Trophoblast cell (in vitro differentiated cells and primary cell): Measurements from ENCODE around the gene TACC2. TPM values are rescaled to one million over a fixed set of nuclear protein-coding genes. Genes with fewer than 3 reads are reported as not detected.

Experiments used
- DNase-seq, 2 donors: peaks; one replicate each; pipeline ENCODE4 v3.0.0-alpha.2; 2016
- H2AFZ ChIP-seq: 2 replicates; pipeline ENCODE4 v1.6.1; 2013; ENCODE audit warnings: low read length, moderate library complexity, mild to moderate bottlenecking; ENCODE audit not compliant: insufficient read depth, poor library complexity
- H2AK5ac ChIP-seq: 2 replicates; pipeline ENCODE4 v1.6.1; 2013; ENCODE audit warnings: mild to moderate bottlenecking, low read length
- H2BK120ac ChIP-seq: 2 replicates; pipeline ENCODE4 v1.6.1; 2013; ENCODE audit warnings: low read length, mild to moderate bottlenecking, moderate library complexity; ENCODE audit not compliant: insufficient read depth, poor library complexity
- H2BK12ac ChIP-seq: 2 replicates; pipeline ENCODE4 v1.6.1; 2013; ENCODE audit warnings: mild to moderate bottlenecking, low read length, moderate library complexity
- H2BK5ac ChIP-seq: 2 replicates; pipeline ENCODE4 v1.6.1; 2013; ENCODE audit warnings: low read length, low read depth, moderate library complexity, mild to moderate bottlenecking; ENCODE audit not compliant: poor library complexity
- H3K14ac ChIP-seq: 2 replicates; pipeline ENCODE4 v1.6.1; 2013; ENCODE audit warnings: mild to moderate bottlenecking, low read length
- H3K18ac ChIP-seq: 2 replicates; pipeline ENCODE4 v1.6.1; 2013; ENCODE audit warnings: mild to moderate bottlenecking, low read length
- H3K23ac ChIP-seq: 2 replicates; pipeline ENCODE4 v1.6.1; 2013; ENCODE audit warnings: low read length
- H3K27ac ChIP-seq: 2 replicates; pipeline ENCODE4 v1.5.1; 2013; ENCODE audit warnings: low read depth, mild to moderate bottlenecking, inconsistent platforms, low read length, moderate library complexity
- H3K27me3 ChIP-seq: 2 replicates; pipeline ENCODE4 v1.6.1; 2013; ENCODE audit warnings: inconsistent platforms, mild to moderate bottlenecking, low read length, moderate library complexity; ENCODE audit not compliant: insufficient read depth
- H3K36me3 ChIP-seq, 2 experiments: 1 replicate in 1 of 2; 2 replicates in 1 of 2; pipeline ENCODE4 v1.6.1; 2013; ENCODE audit warnings: low read length in 2 of 2, mild to moderate bottlenecking in 2 of 2, moderate library complexity in 1 of 2; ENCODE audit not compliant: insufficient read depth in 2 of 2, control insufficient read depth in 1 of 2
- H3K4ac ChIP-seq: 2 replicates; pipeline ENCODE4 v1.6.1; 2013; ENCODE audit warnings: low read depth, mild to moderate bottlenecking, low read length, moderate library complexity
- H3K4me1 ChIP-seq, 2 experiments: 1 replicate in 1 of 2; 2 replicates in 1 of 2; pipeline ENCODE4 v1.6.1; 2013; ENCODE audit warnings: low read length in 2 of 2, mild to moderate bottlenecking in 2 of 2, moderate library complexity in 1 of 2; ENCODE audit not compliant: insufficient read depth in 2 of 2, control insufficient read depth in 1 of 2
- H3K4me2 ChIP-seq: 2 replicates; pipeline ENCODE4 v1.6.1; 2013; ENCODE audit warnings: inconsistent platforms, mild to moderate bottlenecking, low read length, moderate library complexity
- H3K4me3 ChIP-seq: 2 replicates; pipeline ENCODE4 v1.5.1; 2013; ENCODE audit warnings: mild to moderate bottlenecking, low read depth, low read length, inconsistent platforms
- H3K79me1 ChIP-seq: one replicate; pipeline ENCODE4 v1.6.1; 2013; ENCODE audit warnings: low read length
- H3K79me2 ChIP-seq: 2 replicates; pipeline ENCODE4 v1.6.1; 2013; ENCODE audit warnings: low read length, mild to moderate bottlenecking; ENCODE audit not compliant: control insufficient read depth, insufficient read depth, poor library complexity
- H3K9ac ChIP-seq: 2 replicates; pipeline ENCODE4 v1.6.1; 2013; ENCODE audit warnings: mild to moderate bottlenecking, low read length
- H3K9me3 ChIP-seq: 2 replicates; pipeline ENCODE4 v1.6.1; 2013; ENCODE audit warnings: low read depth, mild to moderate bottlenecking, control low read depth, inconsistent platforms, low read length; ENCODE audit not compliant: insufficient read depth
- H4K12ac ChIP-seq: 2 replicates; pipeline ENCODE4 v1.6.1; 2013; ENCODE audit warnings: low read depth, mild to moderate bottlenecking, low read length, moderate library complexity
- H4K8ac ChIP-seq: 2 replicates; pipeline ENCODE4 v1.6.1; 2013; ENCODE audit warnings: low read depth, mild to moderate bottlenecking, low read length, moderate library complexity
- H4K91ac ChIP-seq: one replicate; pipeline ENCODE4 v1.6.1; 2013; ENCODE audit warnings: low read depth, mild to moderate bottlenecking, low read length, moderate library complexity
- WGBS: extraction: QIAGEN DNeasy Blood & Tissue Kit; methylation state at CpG from one replicate; pipeline ENCODE4 v1.1.7; 2013; ENCODE audit warnings: missing lambda C conversion rate; ENCODE audit not compliant: insufficient read length, insufficient coverage; ENCODE audit errors: extremely low coverage; 5-methylcytosine and 5-hydroxymethylcytosine counted together
- polyA plus RNA-seq: library from polyadenylated mRNA; stranded (reverse); fragments of 200-250 nt; gene quantifications from 2 replicates; pipeline ENCODE4 v1.2.3, GENCODE V29; 2013

The TACC2 gene, protein sequence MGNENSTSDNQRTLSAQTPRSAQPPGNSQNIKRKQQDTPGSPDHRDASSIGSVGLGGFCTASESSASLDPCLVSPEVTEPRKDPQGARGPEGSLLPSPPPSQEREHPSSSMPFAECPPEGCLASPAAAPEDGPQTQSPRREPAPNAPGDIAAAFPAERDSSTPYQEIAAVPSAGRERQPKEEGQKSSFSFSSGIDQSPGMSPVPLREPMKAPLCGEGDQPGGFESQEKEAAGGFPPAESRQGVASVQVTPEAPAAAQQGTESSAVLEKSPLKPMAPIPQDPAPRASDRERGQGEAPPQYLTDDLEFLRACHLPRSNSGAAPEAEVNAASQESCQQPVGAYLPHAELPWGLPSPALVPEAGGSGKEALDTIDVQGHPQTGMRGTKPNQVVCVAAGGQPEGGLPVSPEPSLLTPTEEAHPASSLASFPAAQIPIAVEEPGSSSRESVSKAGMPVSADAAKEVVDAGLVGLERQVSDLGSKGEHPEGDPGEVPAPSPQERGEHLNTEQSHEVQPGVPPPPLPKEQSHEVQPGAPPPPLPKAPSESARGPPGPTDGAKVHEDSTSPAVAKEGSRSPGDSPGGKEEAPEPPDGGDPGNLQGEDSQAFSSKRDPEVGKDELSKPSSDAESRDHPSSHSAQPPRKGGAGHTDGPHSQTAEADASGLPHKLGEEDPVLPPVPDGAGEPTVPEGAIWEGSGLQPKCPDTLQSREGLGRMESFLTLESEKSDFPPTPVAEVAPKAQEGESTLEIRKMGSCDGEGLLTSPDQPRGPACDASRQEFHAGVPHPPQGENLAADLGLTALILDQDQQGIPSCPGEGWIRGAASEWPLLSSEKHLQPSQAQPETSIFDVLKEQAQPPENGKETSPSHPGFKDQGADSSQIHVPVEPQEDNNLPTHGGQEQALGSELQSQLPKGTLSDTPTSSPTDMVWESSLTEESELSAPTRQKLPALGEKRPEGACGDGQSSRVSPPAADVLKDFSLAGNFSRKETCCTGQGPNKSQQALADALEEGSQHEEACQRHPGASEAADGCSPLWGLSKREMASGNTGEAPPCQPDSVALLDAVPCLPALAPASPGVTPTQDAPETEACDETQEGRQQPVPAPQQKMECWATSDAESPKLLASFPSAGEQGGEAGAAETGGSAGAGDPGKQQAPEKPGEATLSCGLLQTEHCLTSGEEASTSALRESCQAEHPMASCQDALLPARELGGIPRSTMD (N-terminal part only)
- 18.5 and 18.7 TPM in 2 replicates for polyA plus RNA-seq

- Histone ChIP-seq H4K12ac (no peak within 1 kb of the TSS), H4K91ac (peak within 1 kb of the TSS; percentile 73), H3K9ac (no peak within 1 kb of the TSS), H2AFZ (no peak within 1 kb of the TSS), H3K4me3 (no peak within 1 kb of the TSS), H3K9me3 (peaks cover 4% of the 10 kb centered on the region), H3K79me2 (no peaks in the 10 kb centered on the region), H3K18ac (no peak within 1 kb of the TSS), H4K8ac (no peak within 1 kb of the TSS), H3K4me1 (peaks cover 0 to 2% of the 10 kb centered on the region in 2 experiments), H3K23ac (no peak within 1 kb of the TSS), H3K36me3 (no peaks in the 10 kb centered on the region), H2BK12ac (no peak within 1 kb of the TSS), H3K14ac (no peak within 1 kb of the TSS), H2BK120ac (peak within 1 kb of the TSS; percentile 45), H3K27ac (peak within 1 kb of the TSS; percentile 41), H2BK5ac (peak within 1 kb of the TSS; percentile 26), H3K79me1 (peaks cover 2% of the 10 kb centered on the region), H3K4ac (no peak within 1 kb of the TSS), H2AK5ac (no peak within 1 kb of the TSS), H3K4me2 (no peak within 1 kb of the TSS), H3K27me3 (no peaks in the 10 kb centered on the region)
- DNase-seq = peak; percentile 97 to 98
- WGBS = no CpG with 5 or more reads among the region's 15 CpGs
Observed at GRCh38 chr10:121988361-121989324, at the start of gene TACC2. Gene TACC2, plus strand, starts transcription at chr10:121989163. Its CDS starts 32,819 bp downstream, at chr10:122021982.

- Histone ChIP-seq H3K4ac (no peak overlapping the region), H2BK5ac (no peak overlapping the region), H2BK12ac (no peak overlapping the region), H3K9me3 (no peaks in the 10 kb centered on the region), H2AFZ (no peak overlapping the region), H3K36me3 (no peaks in the 10 kb centered on the region), H4K91ac (no peak overlapping the region), H3K79me1 (no peaks in the 10 kb centered on the region), H2BK120ac (no peak overlapping the region), H3K18ac (no peak overlapping the region), H4K12ac (no peak overlapping the region), H3K9ac (no peak overlapping the region), H3K23ac (no peak overlapping the region), H3K14ac (no peak overlapping the region), H3K27ac (no peak overlapping the region), H2AK5ac (no peak overlapping the region), H3K27me3 (no peaks in the 10 kb centered on the region), H4K8ac (no peak overlapping the region), H3K4me3 (no peak overlapping the region), H3K79me2 (no peaks in the 10 kb centered on the region), H3K4me1 (no peaks in the 10 kb centered on the region), H3K4me2 (no peak overlapping the region)
- no CpG with 5 or more reads among the region's 3 CpGs for WGBS
- DNase-seq = no peak
Observed at GRCh38 chr10:121941532-121941931, 47.4 kb upstream of the TACC2 start.

DNA sequence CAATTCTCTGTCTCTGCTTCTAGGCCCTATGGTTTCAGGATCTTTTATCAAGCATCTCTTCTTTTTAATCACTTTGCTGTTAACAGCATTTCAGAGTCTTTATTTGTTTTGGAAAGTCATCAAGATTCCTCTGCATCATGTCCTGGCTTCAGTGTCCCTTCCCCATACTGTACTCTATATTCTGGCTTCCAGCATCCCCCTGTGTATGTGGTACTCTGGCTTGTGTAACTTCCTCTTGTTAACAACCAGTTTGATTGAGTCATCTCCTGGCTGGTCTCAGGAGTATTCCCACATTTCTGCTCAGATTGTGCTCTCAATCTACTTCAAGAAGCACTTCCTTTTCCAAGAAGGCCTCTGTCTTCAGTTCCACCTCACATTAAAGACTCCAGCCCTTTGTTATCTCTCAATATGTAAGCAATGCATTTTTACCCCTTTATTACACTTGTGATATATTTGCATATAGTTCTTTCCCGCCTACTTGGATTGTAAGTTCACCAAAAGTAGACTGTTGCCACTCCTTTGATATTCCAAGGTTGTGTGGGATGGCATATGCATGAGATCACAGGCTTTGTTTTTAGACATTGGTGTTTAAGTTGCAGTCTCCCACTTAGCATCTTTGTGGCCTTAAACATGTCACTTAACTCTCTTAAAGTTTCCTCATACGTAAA is 46.1 kb upstream of the TACC2 start:
- no peak overlapping the region for H4K91ac ChIP-seq
- no peaks in the 10 kb centered on the region for H3K9me3 ChIP-seq
- no peak overlapping the region for H3K4me2 ChIP-seq
- no peak overlapping the region for H2BK12ac ChIP-seq
- no peaks in the 10 kb centered on the region for H3K4me1 ChIP-seq
- H3K23ac ChIP-seq = no peak overlapping the region
- H3K18ac ChIP-seq = no peak overlapping the region
- H3K79me2 ChIP-seq = no peaks in the 10 kb centered on the region
- no peak overlapping the region for H3K14ac ChIP-seq
- H3K27me3 ChIP-seq = no peaks in the 10 kb centered on the region
- H3K27ac ChIP-seq = no peak overlapping the region
- no peak overlapping the region for H4K8ac ChIP-seq
- no peak overlapping the region for H2BK5ac ChIP-seq
- WGBS = no CpG with 5 or more reads among the region's 2 CpGs
- no peak overlapping the region for H4K12ac ChIP-seq
- H3K9ac ChIP-seq = no peak overlapping the region
- no peak for DNase-seq
- H2AFZ ChIP-seq = no peak overlapping the region
- H3K79me1 ChIP-seq = no peaks in the 10 kb centered on the region
- H3K36me3 ChIP-seq = no peaks in the 10 kb centered on the region
- no peak overlapping the region for H2AK5ac ChIP-seq
- no peak overlapping the region for H2BK120ac ChIP-seq
- H3K4me3 ChIP-seq = no peak overlapping the region
- H3K4ac ChIP-seq = no peak overlapping the region
